Measurements from ENCODE around the gene FRMPD4. TPM values are rescaled to one million over a fixed set of nuclear protein-coding genes. Genes with fewer than 3 reads are reported as not detected.

Gene FRMPD4
- total RNA-seq, 1 donor from 2014 or later, result 0.54 TPM

GRCh38 chrX:12228862-12229261 is 90.6 kb downstream of the FRMPD4 start:
- no peak for TF ChIP-seq EZH2 (IDR thresholded peaks at IDR 0.05; ENCODE audit: insufficient read depth, low read length)
- Histone ChIP-seq H3K27me3 (ENCODE audit: insufficient read depth, low read length) (no peaks in the 10 kb centered on the region), H3K4me3 (ENCODE audit: insufficient read depth, low read depth, low read length) (no peak overlapping the region), H3K9ac (ENCODE audit: low read length) (no peak overlapping the region), H2AFZ (ENCODE audit: low read depth, low read length) (no peak overlapping the region), H3K9me3 (ENCODE audit: insufficient read depth, low read depth, low read length) (no peaks in the 10 kb centered on the region), H3K79me2 (ENCODE audit: insufficient read depth, low read length) (no peaks in the 10 kb centered on the region), H4K20me1 (ENCODE audit: insufficient read depth, low read length) (no peaks in the 10 kb centered on the region), H3K4me2 (ENCODE audit: low read length) (no peak overlapping the region), H3K36me3 (ENCODE audit: insufficient read depth, low read length) (no peaks in the 10 kb centered on the region), H3K27ac (ENCODE audit: low read depth, low read length) (no peak overlapping the region), H3K4me1 (ENCODE audit: insufficient read depth, low read length) (no peaks in the 10 kb centered on the region)
- H3K27me3 Mint-ChIP-seq (ENCODE audit: low read depth, unreplicated experiment), result no peaks in the 10 kb centered on the region
- no peaks in the 10 kb centered on the region for H3K36me3 Mint-ChIP-seq (ENCODE audit: low read depth, unreplicated experiment)
- no peaks in the 10 kb centered on the region for H3K4me1 Mint-ChIP-seq (ENCODE audit: low read depth, unreplicated experiment)
- FAIRE-seq (peak; percentile 29), DNase-seq (ENCODE audit: low read depth) (peak; percentile 27)
- no peaks in the 10 kb centered on the region for H3K9me3 Mint-ChIP-seq (ENCODE audit: unreplicated experiment)
- H3K4me3 Mint-ChIP-seq (ENCODE audit: unreplicated experiment), result no peak overlapping the region
- H3K27ac Mint-ChIP-seq (ENCODE audit: unreplicated experiment), result no peak overlapping the region

DNA sequence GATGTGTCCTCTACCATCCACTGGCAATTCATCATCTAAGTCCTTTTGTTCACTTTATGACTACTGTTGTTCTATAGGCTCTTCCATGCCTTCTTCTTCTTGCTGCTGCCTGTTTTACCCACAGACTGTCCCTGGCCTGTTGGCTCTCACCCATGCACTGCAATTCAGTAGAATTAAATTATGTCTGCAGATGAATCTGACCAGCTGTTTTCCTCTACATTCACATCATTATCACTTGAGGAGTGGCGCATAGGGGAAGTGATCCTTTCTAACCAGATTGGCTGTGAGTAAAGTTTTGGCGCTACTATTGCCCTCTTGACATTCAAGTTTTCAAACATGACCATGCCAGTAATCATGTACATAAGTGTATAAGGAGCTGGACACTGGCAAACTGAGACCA is 91.7 kb downstream of the FRMPD4 start:
- Histone ChIP-seq H3K27ac (ENCODE audit: low read depth, low read length) (no peak overlapping the region), H4K20me1 (ENCODE audit: insufficient read depth, low read length) (no peaks in the 10 kb centered on the region), H3K4me2 (ENCODE audit: low read length) (no peak overlapping the region), H3K4me1 (ENCODE audit: insufficient read depth, low read length) (no peaks in the 10 kb centered on the region), H3K27me3 (ENCODE audit: insufficient read depth, low read length) (no peaks in the 10 kb centered on the region), H3K79me2 (ENCODE audit: insufficient read depth, low read length) (no peaks in the 10 kb centered on the region), H3K9ac (ENCODE audit: low read length) (no peak overlapping the region), H2AFZ (ENCODE audit: low read depth, low read length) (no peak overlapping the region), H3K9me3 (ENCODE audit: insufficient read depth, low read depth, low read length) (no peaks in the 10 kb centered on the region), H3K4me3 (ENCODE audit: insufficient read depth, low read depth, low read length) (no peak overlapping the region), H3K36me3 (ENCODE audit: insufficient read depth, low read length) (no peaks in the 10 kb centered on the region)
- H3K27me3 Mint-ChIP-seq (ENCODE audit: low read depth, unreplicated experiment), result no peaks in the 10 kb centered on the region
- H3K36me3 Mint-ChIP-seq (ENCODE audit: low read depth, unreplicated experiment), result no peaks in the 10 kb centered on the region
- no peak for DNase-seq (ENCODE audit: low read depth)
- FAIRE-seq, result no peak
- TF ChIP-seq EZH2 (IDR thresholded peaks at IDR 0.05; ENCODE audit: insufficient read depth, low read length), result no peak
- TF ChIP-seq, protein P1, sequence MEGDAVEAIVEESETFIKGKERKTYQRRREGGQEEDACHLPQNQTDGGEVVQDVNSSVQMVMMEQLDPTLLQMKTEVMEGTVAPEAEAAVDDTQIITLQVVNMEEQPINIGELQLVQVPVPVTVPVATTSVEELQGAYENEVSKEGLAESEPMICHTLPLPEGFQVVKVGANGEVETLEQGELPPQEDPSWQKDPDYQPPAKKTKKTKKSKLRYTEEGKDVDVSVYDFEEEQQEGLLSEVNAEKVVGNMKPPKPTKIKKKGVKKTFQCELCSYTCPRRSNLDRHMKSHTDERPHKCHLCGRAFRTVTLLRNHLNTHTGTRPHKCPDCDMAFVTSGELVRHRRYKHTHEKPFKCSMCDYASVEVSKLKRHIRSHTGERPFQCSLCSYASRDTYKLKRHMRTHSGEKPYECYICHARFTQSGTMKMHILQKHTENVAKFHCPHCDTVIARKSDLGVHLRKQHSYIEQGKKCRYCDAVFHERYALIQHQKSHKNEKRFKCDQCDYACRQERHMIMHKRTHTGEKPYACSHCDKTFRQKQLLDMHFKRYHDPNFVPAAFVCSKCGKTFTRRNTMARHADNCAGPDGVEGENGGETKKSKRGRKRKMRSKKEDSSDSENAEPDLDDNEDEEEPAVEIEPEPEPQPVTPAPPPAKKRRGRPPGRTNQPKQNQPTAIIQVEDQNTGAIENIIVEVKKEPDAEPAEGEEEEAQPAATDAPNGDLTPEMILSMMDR (IDR thresholded peaks at IDR 0.05; ENCODE audit: insufficient read depth, low read depth, low read length), result no peak
- H3K4me1 Mint-ChIP-seq (ENCODE audit: low read depth, unreplicated experiment), result no peaks in the 10 kb centered on the region
- no peaks in the 10 kb centered on the region for H3K9me3 Mint-ChIP-seq (ENCODE audit: unreplicated experiment)
- no peak overlapping the region for H3K27ac Mint-ChIP-seq (ENCODE audit: unreplicated experiment)
- H3K4me3 Mint-ChIP-seq (ENCODE audit: unreplicated experiment), result no peak overlapping the region

- Histone ChIP-seq H3K9me3 (ENCODE audit: insufficient read depth, low read depth, low read length) (no peaks in the 10 kb centered on the region), H2AFZ (ENCODE audit: low read depth, low read length) (no peak overlapping the region), H3K4me3 (ENCODE audit: insufficient read depth, low read depth, low read length) (no peak overlapping the region), H4K20me1 (ENCODE audit: insufficient read depth, low read length) (no peaks in the 10 kb centered on the region), H3K79me2 (ENCODE audit: insufficient read depth, low read length) (no peaks in the 10 kb centered on the region), H3K4me1 (ENCODE audit: insufficient read depth, low read length) (no peaks in the 10 kb centered on the region), H3K4me2 (ENCODE audit: low read length) (no peak overlapping the region), H3K27me3 (ENCODE audit: insufficient read depth, low read length) (no peaks in the 10 kb centered on the region), H3K27ac (ENCODE audit: low read depth, low read length) (no peak overlapping the region), H3K36me3 (ENCODE audit: insufficient read depth, low read length) (no peaks in the 10 kb centered on the region), H3K9ac (ENCODE audit: low read length) (no peak overlapping the region)
- H3K27me3 Mint-ChIP-seq (ENCODE audit: low read depth, unreplicated experiment), result no peaks in the 10 kb centered on the region
- peaks cover 2% of the 10 kb centered on the region for H3K4me1 Mint-ChIP-seq (ENCODE audit: low read depth, unreplicated experiment)
- DNase-seq (ENCODE audit: low read depth) (no peak), FAIRE-seq (no peak)
- no peak overlapping the region for H3K27ac Mint-ChIP-seq (ENCODE audit: unreplicated experiment)
- no peaks in the 10 kb centered on the region for H3K9me3 Mint-ChIP-seq (ENCODE audit: unreplicated experiment)
- no peak overlapping the region for H3K4me3 Mint-ChIP-seq (ENCODE audit: unreplicated experiment)
- no peaks in the 10 kb centered on the region for H3K36me3 Mint-ChIP-seq (ENCODE audit: low read depth, unreplicated experiment)
- no peak for TF ChIP-seq EZH2 (IDR thresholded peaks at IDR 0.05; ENCODE audit: insufficient read depth, low read length)
- TF ChIP-seq, protein P1 (IDR thresholded peaks at IDR 0.05; ENCODE audit: insufficient read depth, low read depth, low read length), result no peak
Measured at GRCh38 chrX:12234534-12235329, 96.5 kb downstream of the FRMPD4 start.

All from astrocyte (in vitro differentiated cells and primary cell).